Upper lobe of left lung (tissue), 4 donors: ENCODE measurements around the gene TNFRSF12A.

Source experiments
- CTCF ChIP-seq, 6 experiments: fragments of 450-650 bp in 4 of 6; fragments of 200-600 bp in 2 of 6; sonication (generic) in 2 of 6; IDR thresholded peaks; one replicate each; pipeline ENCODE4 v1.5.1; 2016 to 2019; ENCODE audit warnings: antibody characterized with exemption in 6 of 6
- EP300 ChIP-seq, 4 donors: sonication (generic); formaldehyde crosslinking; IDR thresholded peaks; one replicate each; pipeline ENCODE4 v1.5.1; 2017; ENCODE audit warnings: antibody characterized with exemption in 4 of 4, control low read depth in 2 of 4
- POLR2A ChIP-seq, 4 donors: fragments of 450-650 bp; IDR thresholded peaks; one replicate each; pipeline ENCODE4 v1.5.1; 2016 to 2017; ENCODE audit warnings: antibody characterized with exemption in 4 of 4, mild to moderate bottlenecking in 2 of 4
- POLR2AphosphoS5 ChIP-seq, 2 donors: sonication (generic); formaldehyde crosslinking; IDR thresholded peaks; one replicate each; pipeline ENCODE4 v1.5.1; 2017; ENCODE audit warnings: antibody characterized with exemption in 2 of 2

- TF ChIP-seq CTCF (IDR thresholded peaks at IDR 0.05) (no peak), POLR2AphosphoS5 (IDR thresholded peaks at IDR 0.05) (no peak), POLR2A (IDR thresholded peaks at IDR 0.05) (no peak), EP300 (IDR thresholded peaks at IDR 0.05) (no peak)
Observed at GRCh38 chr16:3004319-3004718, 15.8 kb upstream of the TNFRSF12A start.
